Liver (tissue), 9 donors: ENCODE measurements around the gene POMT1. TPM values are rescaled to one million over a fixed set of nuclear protein-coding genes. Genes with fewer than 3 reads are reported as not detected.

Experiments
- DNase-seq: peaks from one replicate; pipeline ENCODE4 v3.0.0-alpha.2; 2017; ENCODE audit warnings: low spot score
- H3K27ac ChIP-seq, 2 donors: one replicate each; pipeline ENCODE4 v1.7.0; 2013; ENCODE audit warnings: inconsistent platforms in 2 of 2, low read length in 2 of 2, control low read depth in 1 of 2, low read depth in 1 of 2, mild to moderate bottlenecking in 1 of 2
- H3K27me3 ChIP-seq, 4 donors: one replicate each; pipeline versions ENCODE4 v1.6.1 to v1.7.0; 2013; ENCODE audit warnings: low read length in 3 of 4, inconsistent platforms in 1 of 4, mild to moderate bottlenecking in 1 of 4, moderate library complexity in 1 of 4; ENCODE audit not compliant: control insufficient read depth in 4 of 4, insufficient read depth in 4 of 4
- H3K36me3 ChIP-seq, 4 donors: one replicate each; pipeline versions ENCODE4 v1.6.1 to v1.7.0; 2013; ENCODE audit warnings: low read length in 3 of 4, mild to moderate bottlenecking in 3 of 4, low read depth in 1 of 4, moderate library complexity in 1 of 4; ENCODE audit not compliant: control insufficient read depth in 4 of 4, insufficient read depth in 3 of 4
- H3K4me1 ChIP-seq, 4 donors: one replicate each; pipeline versions ENCODE4 v1.6.1 to v1.7.0; 2013; ENCODE audit warnings: low read length in 3 of 4, mild to moderate bottlenecking in 3 of 4, moderate library complexity in 1 of 4; ENCODE audit not compliant: control insufficient read depth in 4 of 4, insufficient read depth in 4 of 4
- H3K4me3 ChIP-seq, 3 donors: one replicate each; pipeline versions ENCODE4 v1.6.1 to v1.7.0; 2013; ENCODE audit warnings: low read length in 3 of 3, control low read depth in 1 of 3, low read depth in 1 of 3, mild to moderate bottlenecking in 1 of 3
- H3K9ac ChIP-seq, 2 donors: one replicate each; pipeline ENCODE4 v1.7.0; 2013; ENCODE audit warnings: low read length in 2 of 2, mild to moderate bottlenecking in 2 of 2, moderate library complexity in 2 of 2, control low read depth in 1 of 2, low read depth in 1 of 2
- H3K9me3 ChIP-seq, 4 donors: one replicate each; pipeline versions ENCODE4 v1.6.1 to v1.7.0; 2013; ENCODE audit warnings: low read length in 3 of 4; ENCODE audit not compliant: control insufficient read depth in 4 of 4
- FOXA1 ChIP-seq: IDR thresholded peaks from 2 replicates; pipeline ENCODE4 v1.6.1; 2016; ENCODE audit warnings: antibody characterized with exemption
- FOXA2 ChIP-seq: IDR thresholded peaks from 2 replicates; pipeline ENCODE4 v1.6.1; 2016; ENCODE audit warnings: antibody characterized with exemption
- GABPA ChIP-seq, 2 donors: IDR thresholded peaks in 1 of 2; conservative IDR thresholded peaks in 1 of 2; 2 replicates each; pipeline ENCODE4 v1.6.1; 2016; ENCODE audit warnings: antibody characterized with exemption in 2 of 2, mild to moderate bottlenecking in 1 of 2, moderate library complexity in 1 of 2
- HNF4A ChIP-seq, 2 donors: conservative IDR thresholded peaks; 2 replicates each; pipeline ENCODE4 v1.6.1; 2016; ENCODE audit warnings: antibody characterized with exemption in 2 of 2, mild to moderate bottlenecking in 2 of 2
- HNF4G ChIP-seq: IDR thresholded peaks from 2 replicates; pipeline ENCODE4 v1.6.1; 2016; ENCODE audit warnings: antibody characterized with exemption
- JUND ChIP-seq, 2 donors: IDR thresholded peaks; 2 replicates each; pipeline ENCODE4 v1.6.1; 2016; ENCODE audit warnings: antibody characterized with exemption in 2 of 2
- NR2F2 ChIP-seq: IDR thresholded peaks from 2 replicates; pipeline ENCODE4 v1.6.1; 2016; ENCODE audit warnings: antibody characterized with exemption
- RAD21 ChIP-seq, 2 donors: IDR thresholded peaks; 2 replicates each; pipeline ENCODE4 v1.6.1; 2016; ENCODE audit warnings: antibody characterized with exemption in 2 of 2, mild to moderate bottlenecking in 2 of 2
- TAF1 ChIP-seq: conservative IDR thresholded peaks from 2 replicates; pipeline ENCODE4 v1.6.1; 2016; ENCODE audit warnings: antibody characterized with exemption, mild to moderate bottlenecking
- WGBS: extraction: QIAGEN DNeasy Blood & Tissue Kit; methylation state at CpG from one replicate; pipeline ENCODE4 v1.1.7; 2013; 5-methylcytosine and 5-hydroxymethylcytosine counted together
- polyA plus RNA-seq, 2 donors: library from polyadenylated mRNA; stranded (reverse) in 1 of 2; unstranded in 1 of 2; fragments of 200-250 nt in 1 of 2; fragments of >200 nt in 1 of 2; fragmentation: Nextera tagmentation in 1 of 2; extraction: Ambion mirVana in 1 of 2; gene quantifications; one replicate each; pipeline versions ENCODE4 v1.2.1 to v1.2.3, GENCODE V29; 2013 to 2015
- total RNA-seq, 2 donors: library from RNA; depleted of rRNA; stranded (reverse); fragments of >200 nt; gene quantifications; one replicate each; pipeline ENCODE4 v1.2.3, GENCODE V29; 2014
- TF ChIP-seq, protein P1 (sequence below): IDR thresholded peaks from 2 replicates; pipeline ENCODE4 v1.6.1; 2016; ENCODE audit warnings: antibody characterized with exemption
- TF ChIP-seq, protein P2 (sequence below): fragments of 150-350 bp; IDR thresholded peaks from 2 replicates; pipeline ENCODE4 v1.5.1; 2017; ENCODE audit warnings: improper control_type of control experiment, low read depth, low read length; ENCODE audit not compliant: missing input control
- TF ChIP-seq, protein P3 (sequence below): IDR thresholded peaks from 2 replicates; pipeline ENCODE4 v1.6.1; 2016; ENCODE audit warnings: antibody characterized with exemption
- TF ChIP-seq, protein P4 (sequence below): IDR thresholded peaks from 2 replicates; pipeline ENCODE4 v1.6.1; 2016; ENCODE audit warnings: antibody characterized with exemption
- donor health status: healthy.
- donor health status: healthy.
- donor health status: healthy.
- donor health status: healthy.
- donor health status: healthy.

POMT1 gene
- total and polyA plus RNA-seq, 4 donors = 11.2 to 14.2 (median 11.6) TPM

DNA sequence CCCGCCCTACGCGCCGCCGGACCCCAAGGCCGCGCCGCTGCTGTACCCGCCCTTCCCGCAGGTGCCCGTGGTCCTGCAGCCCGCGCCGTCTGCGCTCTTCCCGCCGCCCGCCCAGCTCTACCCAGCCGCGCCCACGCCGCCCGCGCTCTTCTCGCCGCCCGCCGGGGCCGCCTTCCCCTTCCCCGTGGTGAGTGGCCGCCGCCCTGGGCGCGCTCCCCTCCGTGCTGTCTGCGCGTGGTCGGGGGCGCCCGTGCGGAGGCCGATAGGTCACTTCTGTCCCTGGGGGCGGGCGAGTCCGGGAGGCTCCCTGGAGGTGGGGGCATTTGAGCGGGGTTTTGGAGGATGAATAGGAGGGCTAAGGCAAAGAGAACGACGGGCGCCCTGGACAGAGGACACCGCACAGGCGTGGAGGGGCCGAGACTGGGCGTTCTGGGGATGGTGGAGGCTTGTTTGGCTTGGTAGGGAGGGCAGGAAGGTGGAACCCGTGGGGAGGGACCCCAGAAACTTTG is 52.2 kb downstream of the POMT1 start:
- Histone ChIP-seq H3K36me3 (peaks cover 0 to 12% (median 0%) of the 10 kb centered on the region in 4 donors), H3K27me3 (no peaks in the 10 kb centered on the region), H3K4me3 (no peak overlapping the region), H3K9me3 (no peaks in the 10 kb centered on the region), H3K9ac (no peak overlapping the region), H3K4me1 (no peaks in the 10 kb centered on the region), H3K27ac (no peak overlapping the region)
- TF ChIP-seq, protein P1, sequence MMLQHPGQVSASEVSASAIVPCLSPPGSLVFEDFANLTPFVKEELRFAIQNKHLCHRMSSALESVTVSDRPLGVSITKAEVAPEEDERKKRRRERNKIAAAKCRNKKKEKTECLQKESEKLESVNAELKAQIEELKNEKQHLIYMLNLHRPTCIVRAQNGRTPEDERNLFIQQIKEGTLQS = no peak
- TF ChIP-seq NR2F2 (no peak), HNF4G (no peak), FOXA2 (no peak), JUND (IDR thresholded peaks at IDR 0.05) (no peak), RAD21 (IDR thresholded peaks at IDR 0.05) (no peak), HNF4A (conservative IDR thresholded peaks at IDR 0.05) (no peak), FOXA1 (no peak)
- TF ChIP-seq, protein P2, sequence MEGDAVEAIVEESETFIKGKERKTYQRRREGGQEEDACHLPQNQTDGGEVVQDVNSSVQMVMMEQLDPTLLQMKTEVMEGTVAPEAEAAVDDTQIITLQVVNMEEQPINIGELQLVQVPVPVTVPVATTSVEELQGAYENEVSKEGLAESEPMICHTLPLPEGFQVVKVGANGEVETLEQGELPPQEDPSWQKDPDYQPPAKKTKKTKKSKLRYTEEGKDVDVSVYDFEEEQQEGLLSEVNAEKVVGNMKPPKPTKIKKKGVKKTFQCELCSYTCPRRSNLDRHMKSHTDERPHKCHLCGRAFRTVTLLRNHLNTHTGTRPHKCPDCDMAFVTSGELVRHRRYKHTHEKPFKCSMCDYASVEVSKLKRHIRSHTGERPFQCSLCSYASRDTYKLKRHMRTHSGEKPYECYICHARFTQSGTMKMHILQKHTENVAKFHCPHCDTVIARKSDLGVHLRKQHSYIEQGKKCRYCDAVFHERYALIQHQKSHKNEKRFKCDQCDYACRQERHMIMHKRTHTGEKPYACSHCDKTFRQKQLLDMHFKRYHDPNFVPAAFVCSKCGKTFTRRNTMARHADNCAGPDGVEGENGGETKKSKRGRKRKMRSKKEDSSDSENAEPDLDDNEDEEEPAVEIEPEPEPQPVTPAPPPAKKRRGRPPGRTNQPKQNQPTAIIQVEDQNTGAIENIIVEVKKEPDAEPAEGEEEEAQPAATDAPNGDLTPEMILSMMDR = no peak
- TF ChIP-seq, protein P3, sequence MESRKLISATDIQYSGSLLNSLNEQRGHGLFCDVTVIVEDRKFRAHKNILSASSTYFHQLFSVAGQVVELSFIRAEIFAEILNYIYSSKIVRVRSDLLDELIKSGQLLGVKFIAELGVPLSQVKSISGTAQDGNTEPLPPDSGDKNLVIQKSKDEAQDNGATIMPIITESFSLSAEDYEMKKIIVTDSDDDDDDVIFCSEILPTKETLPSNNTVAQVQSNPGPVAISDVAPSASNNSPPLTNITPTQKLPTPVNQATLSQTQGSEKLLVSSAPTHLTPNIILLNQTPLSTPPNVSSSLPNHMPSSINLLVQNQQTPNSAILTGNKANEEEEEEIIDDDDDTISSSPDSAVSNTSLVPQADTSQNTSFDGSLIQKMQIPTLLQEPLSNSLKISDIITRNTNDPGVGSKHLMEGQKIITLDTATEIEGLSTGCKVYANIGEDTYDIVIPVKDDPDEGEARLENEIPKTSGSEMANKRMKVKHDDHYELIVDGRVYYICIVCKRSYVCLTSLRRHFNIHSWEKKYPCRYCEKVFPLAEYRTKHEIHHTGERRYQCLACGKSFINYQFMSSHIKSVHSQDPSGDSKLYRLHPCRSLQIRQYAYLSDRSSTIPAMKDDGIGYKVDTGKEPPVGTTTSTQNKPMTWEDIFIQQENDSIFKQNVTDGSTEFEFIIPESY = no peak
- 74% methylated on average over 54 of the region's 54 CpGs for WGBS
- no peak for DNase-seq

GRCh38 chr9:131555841-131556673 is 53.3 kb downstream of the POMT1 start:
- TF ChIP-seq RAD21 (IDR thresholded peaks at IDR 0.05) (no peak), HNF4G (no peak), TAF1 (no peak)
- H3K4me3 ChIP-seq = no peak overlapping the region
- no peaks in the 10 kb centered on the region for H3K9me3 ChIP-seq
- peaks cover 0 to 12% (median 0%) of the 10 kb centered on the region in 4 donors for H3K36me3 ChIP-seq
- H3K27ac ChIP-seq = no peak overlapping the region
- no peak for DNase-seq
- no peaks in the 10 kb centered on the region for H3K4me1 ChIP-seq
- 90% methylated on average over 15 of the region's 15 CpGs for WGBS
- H3K9ac ChIP-seq = no peak overlapping the region
- H3K27me3 ChIP-seq = no peaks in the 10 kb centered on the region

DNA sequence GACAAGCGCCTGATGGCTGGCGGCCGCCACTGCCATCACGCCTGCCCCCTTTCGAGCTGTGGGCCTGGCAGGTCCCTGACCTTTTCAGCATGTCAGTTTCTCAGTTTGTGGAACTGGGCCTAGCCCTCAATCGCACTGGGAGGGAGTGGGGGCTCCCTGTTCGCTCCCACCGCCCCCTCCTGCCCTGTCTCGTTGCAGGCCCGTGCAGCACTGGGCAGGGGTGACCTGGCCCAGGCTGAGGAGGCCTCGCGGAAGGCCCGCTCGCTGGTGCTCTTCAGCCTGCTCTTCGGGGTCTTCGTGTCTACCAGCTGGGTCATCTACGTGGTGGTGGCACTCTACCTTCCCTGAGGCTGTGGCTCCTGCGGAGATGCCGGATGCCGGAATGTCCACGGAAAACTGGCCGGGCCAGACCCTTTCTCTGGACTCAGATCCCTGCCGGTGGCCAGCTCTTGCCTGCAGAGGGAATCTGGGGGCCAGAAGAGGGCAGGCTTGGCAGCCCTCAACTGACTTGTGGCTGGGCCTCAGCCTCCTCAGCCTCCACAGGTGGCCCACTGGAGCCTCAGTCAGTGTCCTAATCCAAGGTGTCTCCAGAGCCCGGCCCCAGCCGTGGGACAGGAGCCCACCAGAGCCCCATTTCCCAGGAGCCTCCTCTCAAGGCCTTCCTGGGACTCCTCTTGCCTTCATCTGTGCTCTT is 55.3 kb downstream of the POMT1 start:
- H3K4me3 ChIP-seq = no peak overlapping the region
- WGBS = 95% methylated on average over 25 of the region's 25 CpGs
- H3K9me3 ChIP-seq = peaks cover 0 to 3% (median 0%) of the 10 kb centered on the region in 4 donors
- no peaks in the 10 kb centered on the region for H3K27me3 ChIP-seq
- no peak overlapping the region for H3K9ac ChIP-seq
- H3K27ac ChIP-seq = no peak overlapping the region
- DNase-seq = no peak
- no peaks in the 10 kb centered on the region for H3K4me1 ChIP-seq
- peaks cover 0 to 12% (median 0%) of the 10 kb centered on the region in 4 donors for H3K36me3 ChIP-seq
- TF ChIP-seq, protein P4, sequence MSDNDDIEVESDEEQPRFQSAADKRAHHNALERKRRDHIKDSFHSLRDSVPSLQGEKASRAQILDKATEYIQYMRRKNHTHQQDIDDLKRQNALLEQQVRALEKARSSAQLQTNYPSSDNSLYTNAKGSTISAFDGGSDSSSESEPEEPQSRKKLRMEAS = no peak
- TF ChIP-seq HNF4G = no peak
- no peak for TF ChIP-seq FOXA2
- TF ChIP-seq GABPA (IDR thresholded peaks at IDR 0.05 in 1 of 2, conservative IDR thresholded peaks at IDR 0.05 in 1 of 2) = no peak
- TF ChIP-seq, protein P2 = no peak
